A673 (cell line): ENCODE data around the gene RAP1GAP2. TPM values are rescaled to one million over a fixed set of nuclear protein-coding genes. Genes with fewer than 3 reads are reported as not detected.
A peak's percentile ranks its signal among the peaks of the same experiment; 100 is the strongest.

Experiments
- BruUV-seq: library from RNA; stranded (reverse); fragments of 400-500 nt; replicated peaks from 2 replicates; lab custom pipeline; 2021; lab: Mats Ljungman, UMichigan
- CTCF ChIA-PET: fragments of 300-600 bp; sonication (Branson Sonifier 250); formaldehyde crosslinking; loops from one replicate; lab custom pipeline; 2022; ENCODE audit warnings: antibody characterized with exemption; lab: Charles Lee
- POLR2A ChIA-PET: fragments of 300-600 bp; sonication (Branson Sonifier 250); formaldehyde crosslinking; loops from one replicate; lab custom pipeline; 2022; ENCODE audit warnings: antibody characterized with exemption; ENCODE audit not compliant: low non-redundant PET; lab: Charles Lee
- DNase-seq: peaks from one replicate; pipeline ENCODE4 v3.0.0-alpha.2; 2015; ENCODE audit warnings: low spot score
- H3K27ac ChIP-seq: fragments of 200-600 bp; sonication (generic); 2 replicates; pipeline ENCODE4 v1.5.1; 2016; ENCODE audit warnings: mixed run types, low read depth, mild to moderate bottlenecking, mixed read lengths, antibody characterized with exemption, low read length; ENCODE audit not compliant: poor library complexity, severe bottlenecking
- H3K27me3 ChIP-seq: fragments of 200-600 bp; sonication (generic); replicated peaks from 2 replicates; pipeline ENCODE4 v1.6.1; 2017; ENCODE audit warnings: mixed run types, low read depth, mild to moderate bottlenecking, mixed read lengths, antibody characterized with exemption, low read length; ENCODE audit not compliant: insufficient read depth, poor library complexity
- H3K36me3 ChIP-seq: fragments of 200-600 bp; sonication (generic); 2 replicates; pipeline ENCODE4 v1.6.1; 2016; ENCODE audit warnings: mixed run types, mild to moderate bottlenecking, mixed read lengths, antibody characterized with exemption, low read length; ENCODE audit not compliant: insufficient read depth, poor library complexity, severe bottlenecking
- H3K4me1 ChIP-seq: fragments of 200-600 bp; sonication (generic); 2 replicates; pipeline ENCODE4 v1.6.1; 2017; ENCODE audit warnings: mixed run types, mild to moderate bottlenecking, mixed read lengths, antibody characterized with exemption, low read length; ENCODE audit not compliant: insufficient read depth, poor library complexity, severe bottlenecking
- H3K4me3 ChIP-seq: fragments of 200-600 bp; sonication (generic); 2 replicates; pipeline ENCODE4 v1.5.1; 2016; ENCODE audit warnings: low read depth, mixed run types, mild to moderate bottlenecking, mixed read lengths, low read length; ENCODE audit not compliant: poor library complexity, severe bottlenecking
- H3K9me3 ChIP-seq: fragments of 200-600 bp; sonication (generic); 2 replicates; pipeline ENCODE4 v1.6.1; 2016; ENCODE audit warnings: mixed run types, low read depth, mild to moderate bottlenecking, mixed read lengths, antibody characterized with exemption, low read length; ENCODE audit not compliant: poor library complexity, severe bottlenecking
- EZH2 ChIP-seq: fragments of 200-600 bp; sonication (generic); IDR thresholded peaks from 2 replicates; pipeline ENCODE4 v1.6.1; 2017; ENCODE audit warnings: borderline replicate concordance, low read depth, mild to moderate bottlenecking, mixed read lengths, antibody characterized with exemption, low read length; ENCODE audit not compliant: poor library complexity, severe bottlenecking
- intact Hi-C: fragments of 100-400 bp; cut with micrococcal nuclease; formaldehyde crosslinking; loops from one replicate; pipeline ENCODE4 v1.10.0; 2022; ENCODE audit not compliant: unreplicated experiment
- total RNA-seq: library from RNA; stranded (reverse); gene quantifications from 2 replicates; pipeline ENCODE4 v1.2.3, GENCODE V29; 2021
- TF ChIP-seq, protein P1 (sequence below): fragments of 300-800, 200-600 bp; sonication (generic); conservative IDR thresholded peaks from 2 replicates; pipeline ENCODE4 v1.5.1; 2017; ENCODE audit warnings: low read depth, mild to moderate bottlenecking, antibody characterized with exemption, low read length, moderate library complexity, mixed read lengths

Gene RAP1GAP2
- total RNA-seq, 1 experiment from 2014 or later: 0.06 TPM

DNA sequence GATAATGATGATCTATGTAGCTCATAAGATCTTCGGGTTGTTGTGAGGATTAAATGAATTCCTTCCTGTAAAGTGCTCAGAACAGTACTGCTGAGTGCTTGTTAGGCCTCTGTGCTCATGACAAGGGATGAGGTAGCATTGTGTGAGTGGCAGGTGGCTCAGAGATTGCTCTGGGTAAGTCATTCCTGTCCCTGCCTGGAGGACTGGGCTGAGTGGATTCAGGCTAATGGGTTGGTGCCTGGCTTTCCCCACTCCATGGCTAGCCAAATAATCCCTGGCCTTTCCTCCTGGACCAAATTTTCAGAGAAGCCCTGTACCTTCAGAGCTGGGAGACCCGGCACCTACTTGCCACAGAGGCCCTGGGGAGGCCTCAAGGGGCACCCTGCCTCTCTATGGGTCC, 45.5 kb upstream of the RAP1GAP2 start:
- H3K27ac ChIP-seq: no peak overlapping the region
- TF ChIP-seq, protein P1, sequence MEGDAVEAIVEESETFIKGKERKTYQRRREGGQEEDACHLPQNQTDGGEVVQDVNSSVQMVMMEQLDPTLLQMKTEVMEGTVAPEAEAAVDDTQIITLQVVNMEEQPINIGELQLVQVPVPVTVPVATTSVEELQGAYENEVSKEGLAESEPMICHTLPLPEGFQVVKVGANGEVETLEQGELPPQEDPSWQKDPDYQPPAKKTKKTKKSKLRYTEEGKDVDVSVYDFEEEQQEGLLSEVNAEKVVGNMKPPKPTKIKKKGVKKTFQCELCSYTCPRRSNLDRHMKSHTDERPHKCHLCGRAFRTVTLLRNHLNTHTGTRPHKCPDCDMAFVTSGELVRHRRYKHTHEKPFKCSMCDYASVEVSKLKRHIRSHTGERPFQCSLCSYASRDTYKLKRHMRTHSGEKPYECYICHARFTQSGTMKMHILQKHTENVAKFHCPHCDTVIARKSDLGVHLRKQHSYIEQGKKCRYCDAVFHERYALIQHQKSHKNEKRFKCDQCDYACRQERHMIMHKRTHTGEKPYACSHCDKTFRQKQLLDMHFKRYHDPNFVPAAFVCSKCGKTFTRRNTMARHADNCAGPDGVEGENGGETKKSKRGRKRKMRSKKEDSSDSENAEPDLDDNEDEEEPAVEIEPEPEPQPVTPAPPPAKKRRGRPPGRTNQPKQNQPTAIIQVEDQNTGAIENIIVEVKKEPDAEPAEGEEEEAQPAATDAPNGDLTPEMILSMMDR: no peak
- TF ChIP-seq EZH2: no peak
- no peaks in the 10 kb centered on the region for H3K36me3 ChIP-seq
- POLR2A ChIA-PET: no interaction called here
- no peaks in the 10 kb centered on the region for H3K4me1 ChIP-seq
- peaks cover 54% of the 10 kb centered on the region for H3K27me3 ChIP-seq
- no peak overlapping the region for H3K4me3 ChIP-seq
- no peaks in the 10 kb centered on the region for H3K9me3 ChIP-seq
- no peak for DNase-seq
- no TSS peak for BruUV-seq
- CTCF ChIA-PET: no interaction called here
- intact Hi-C loops: no loop called here

DNA sequence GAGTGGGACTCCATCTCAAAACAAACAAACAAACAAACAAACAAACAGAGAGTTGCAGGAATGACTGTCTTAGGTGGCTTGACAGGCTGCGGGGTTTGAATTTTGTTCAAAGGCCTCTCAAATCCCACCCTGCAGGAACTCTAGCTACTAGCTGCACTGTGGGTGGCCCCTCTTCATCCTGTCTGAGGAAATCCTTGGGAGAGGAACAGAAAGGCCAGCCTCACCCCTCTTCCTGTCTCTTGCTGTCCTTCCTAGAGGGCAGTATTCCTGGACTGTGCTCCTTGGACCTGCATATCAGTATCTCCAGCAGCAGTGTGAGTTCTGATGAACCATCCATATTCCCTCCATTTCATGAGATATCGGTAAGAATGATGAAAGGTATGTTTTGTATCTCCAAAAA, 44.7 kb upstream of the RAP1GAP2 start:
- Histone ChIP-seq H3K4me3 (no peak overlapping the region), H3K27ac (no peak overlapping the region), H3K4me1 (no peaks in the 10 kb centered on the region), H3K36me3 (no peaks in the 10 kb centered on the region), H3K27me3 (peaks cover 55% of the 10 kb centered on the region), H3K9me3 (no peaks in the 10 kb centered on the region)
- CTCF ChIA-PET: no interaction called here
- POLR2A ChIA-PET: no interaction called here
- intact Hi-C loops: no loop called here
- BruUV-seq: no TSS peak
- no peak for DNase-seq
- TF ChIP-seq EZH2: no peak
- TF ChIP-seq, protein P1: no peak

DNA sequence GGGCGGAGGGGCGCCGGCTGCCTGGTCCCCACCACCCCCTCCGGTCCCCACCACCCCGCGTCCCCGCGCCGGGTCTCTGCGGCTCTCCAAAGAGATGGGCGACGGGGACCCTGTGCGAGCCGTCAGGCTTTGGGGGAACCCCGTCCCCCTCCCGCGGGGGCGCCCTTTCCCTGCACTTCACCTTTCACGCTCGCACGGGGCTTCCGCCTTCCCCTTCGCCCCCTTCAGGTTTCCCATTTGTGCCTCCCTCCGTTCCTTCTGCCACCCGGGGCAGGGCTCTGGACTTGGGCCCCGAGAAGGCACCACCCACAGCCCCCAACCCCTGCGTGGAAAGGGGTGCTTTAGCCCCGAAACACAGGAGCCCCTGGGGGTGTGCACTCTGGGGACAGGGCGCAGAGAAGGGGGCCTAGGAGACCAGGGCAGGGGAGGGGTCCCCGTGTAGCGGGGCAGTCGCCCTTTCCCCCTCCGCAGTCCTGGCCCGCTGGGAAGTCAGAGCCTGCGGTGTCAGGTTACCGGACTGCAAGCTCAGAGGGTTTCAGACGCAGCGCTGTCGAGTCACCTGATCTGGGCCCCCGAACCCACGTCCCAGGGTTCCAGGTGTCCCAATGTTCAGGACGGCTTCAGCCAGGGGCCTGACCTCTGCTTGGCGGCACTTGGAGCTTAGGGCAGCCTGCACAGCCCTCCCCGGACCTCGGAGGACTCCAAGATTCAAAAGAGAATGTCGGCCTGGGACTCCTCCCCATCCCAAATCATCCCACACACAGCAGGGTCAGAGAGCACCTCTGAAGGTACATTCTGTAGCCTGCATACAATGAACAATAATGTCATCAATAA, 40.1 kb upstream of the RAP1GAP2 start:
- no peak for DNase-seq
- H3K27ac ChIP-seq: no peak overlapping the region
- intact Hi-C loops: no loop called here
- H3K36me3 ChIP-seq: no peaks in the 10 kb centered on the region
- no peaks in the 10 kb centered on the region for H3K9me3 ChIP-seq
- no TSS peak for BruUV-seq
- no peaks in the 10 kb centered on the region for H3K4me1 ChIP-seq
- H3K27me3 ChIP-seq: peaks cover 54% of the 10 kb centered on the region
- H3K4me3 ChIP-seq: no peak overlapping the region
- ChIA-PET CTCF (interaction anchor here (0.6 kb wide), 1 partner anchor 287 kb away, joined by 3 read pairs; no protein-coding TSS in a partner anchor), POLR2A (no interaction called here)
- TF ChIP-seq EZH2: peak; percentile 98
- TF ChIP-seq, protein P1: no peak
